Stimulated activated CD4-positive, alpha-beta T cell treated with anti-CD3 and anti-CD28 coated beads, Interleukin-2, amount 100 ng/mL, for 48 hours (primary cell): ENCODE results near the gene PARP9.
"Not testable (repeated sequence)": the region's sequence is repeated elsewhere in the genome, so short reads cannot be mapped to it uniquely, and the experiment has no call there.

Experiments
- DNase-seq, 2 donors: peaks; one replicate each; pipeline ENCODE4 v3.0.0-alpha.2; 2020

Gene PARP9

GRCh38 chr3:122515870-122516269, 48.2 kb downstream of the PARP9 start:
- DNase-seq: no peak

- DNase-seq: no peak
Measured at GRCh38 chr3:122515020-122515468, 49.1 kb downstream of the PARP9 start.

- DNase-seq: peak; percentile 77 to 82
Measured at GRCh38 chr3:122514123-122515019, 49.7 kb downstream of the PARP9 start, which contains the start of gene KPNA1. Gene KPNA1, minus strand, starts transcription at chr3:122514939. Its CDS starts 18,374 bp downstream, at chr3:122496565.

GRCh38 chr3:122513386-122514122, 50.5 kb downstream of the PARP9 start:
- DNase-seq: no peak

GRCh38 chr3:122512284-122512683, 51.8 kb downstream of the PARP9 start:
- DNase-seq: no peak

GRCh38 chr3:122510878-122511535, 53.1 kb downstream of the PARP9 start:
- DNase-seq: no peak

GRCh38 chr3:122508944-122509343, 55.2 kb downstream of the PARP9 start:
- not testable (repeated sequence) for DNase-seq

GRCh38 chr3:122508135-122508914, 55.8 kb downstream of the PARP9 start:
- DNase-seq: no peak

- no peak for DNase-seq
Measured at GRCh38 chr3:122506450-122506849, 57.6 kb downstream of the PARP9 start.

- DNase-seq: no peak
Measured at GRCh38 chr3:122505676-122506075, 58.4 kb downstream of the PARP9 start.

GRCh38 chr3:122502941-122503340, 61.2 kb downstream of the PARP9 start:
- no peak for DNase-seq

GRCh38 chr3:122502139-122502538, 62.0 kb downstream of the PARP9 start:
- DNase-seq: no peak

- DNase-seq: not testable (repeated sequence)
Measured at GRCh38 chr3:122500964-122501363, 63.1 kb downstream of the PARP9 start.

GRCh38 chr3:122498152-122498551, 65.9 kb downstream of the PARP9 start:
- no peak for DNase-seq

- peak in 1 of 2 donors; percentile 28 for DNase-seq
Measured at GRCh38 chr3:122497425-122497824, 66.7 kb downstream of the PARP9 start.

- no peak for DNase-seq
Measured at GRCh38 chr3:122496508-122496907, 67.6 kb downstream of the PARP9 start.

- no peak for DNase-seq
Measured at GRCh38 chr3:122493296-122493695, 70.8 kb downstream of the PARP9 start.

- no peak for DNase-seq
Measured at GRCh38 chr3:122488262-122488973, 75.7 kb downstream of the PARP9 start.

GRCh38 chr3:122484985-122485384, 79.1 kb downstream of the PARP9 start:
- no peak for DNase-seq

GRCh38 chr3:122481390-122481789, 82.7 kb downstream of the PARP9 start:
- no peak for DNase-seq
